Stomach (tissue), 4 donors: Measurements from ENCODE around the gene GATA3.

Experiments used
- CTCF ChIP-seq, 7 experiments: fragments of 450-650 bp in 4 of 7; fragments of 200-600 bp in 3 of 7; sonication (generic) in 3 of 7; IDR thresholded peaks; one replicate each; pipeline ENCODE4 v1.5.1; 2016 to 2019; ENCODE audit warnings: antibody characterized with exemption in 7 of 7, control low read depth in 2 of 7, mild to moderate bottlenecking in 1 of 7
- EP300 ChIP-seq: sonication (generic); formaldehyde crosslinking; IDR thresholded peaks from one replicate; pipeline ENCODE4 v1.6.1; 2017; ENCODE audit warnings: antibody characterized with exemption
- POLR2A ChIP-seq, 4 donors: fragments of 450-650 bp; IDR thresholded peaks; one replicate each; pipeline ENCODE4 v1.6.1; 2016; ENCODE audit warnings: antibody characterized with exemption in 4 of 4, control low read depth in 2 of 4, mild to moderate bottlenecking in 1 of 4, moderate library complexity in 1 of 4
- POLR2AphosphoS5 ChIP-seq, 3 donors: sonication (generic); formaldehyde crosslinking; IDR thresholded peaks; one replicate each; pipeline ENCODE4 v1.6.1; 2016; ENCODE audit warnings: antibody characterized with exemption in 3 of 3

DNA sequence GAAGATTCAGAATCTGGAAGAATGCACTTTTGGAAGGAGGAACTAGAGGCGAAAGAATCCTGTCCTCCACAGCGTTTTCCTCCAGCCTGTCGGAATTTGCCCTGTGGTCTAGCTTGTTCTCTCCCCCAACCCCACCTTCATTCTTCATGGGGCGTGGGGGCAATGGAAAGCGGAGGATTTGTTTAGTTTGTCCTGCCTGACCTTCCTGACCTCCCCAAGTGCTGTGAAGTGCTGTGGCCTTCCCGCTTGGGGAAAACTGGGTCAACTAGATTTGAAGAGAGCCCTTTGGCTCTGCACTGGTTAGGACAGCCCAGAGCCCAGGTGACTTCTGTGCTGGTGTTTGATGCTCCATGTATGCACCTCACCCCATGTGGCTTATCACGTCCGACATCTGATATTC is 49.1 kb downstream of the GATA3 start:
- TF ChIP-seq CTCF (IDR thresholded peaks at IDR 0.05) (no peak), EP300 (no peak), POLR2A (IDR thresholded peaks at IDR 0.05) (no peak), POLR2AphosphoS5 (IDR thresholded peaks at IDR 0.05) (no peak)
